Measurements from ENCODE around the gene BBS4.

BBS4 gene

DNA sequence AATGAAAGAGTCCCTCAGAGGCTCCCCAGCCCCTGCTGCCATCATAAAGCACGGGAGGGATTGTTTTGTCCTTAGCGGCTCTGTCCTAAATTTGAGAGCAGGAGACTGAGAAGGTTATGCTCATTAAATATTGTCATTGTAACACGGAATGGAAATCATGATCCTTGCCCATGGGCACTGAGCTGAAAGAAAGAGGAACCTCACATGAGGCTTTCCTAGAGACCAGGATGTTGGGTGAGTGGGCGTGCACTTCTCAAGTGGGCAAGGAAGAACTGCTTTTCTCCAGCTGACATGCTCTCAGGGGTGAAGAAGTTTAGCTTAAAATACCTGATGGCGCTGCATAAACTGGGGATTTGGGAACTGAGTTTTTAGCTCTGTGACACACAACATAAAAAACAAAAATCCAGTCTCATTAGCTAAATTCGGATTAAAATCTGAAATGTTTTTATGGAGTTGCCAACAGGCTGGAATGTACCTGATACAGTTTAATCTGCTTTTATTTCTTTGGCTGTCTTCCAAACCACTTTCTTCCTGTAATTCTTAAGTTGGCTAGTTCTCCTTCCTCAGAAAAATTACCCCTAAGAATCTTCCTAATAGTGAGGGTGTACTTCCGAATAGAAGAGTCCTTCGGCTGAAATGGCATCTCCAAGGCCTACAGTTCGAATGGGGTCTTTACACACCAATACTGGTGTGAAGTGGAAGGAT, 65.9 kb downstream of the BBS4 start:
- peak in 1 of 10 donors; percentile 80 for DNase-seq
- intact Hi-C loops (cut with DNase I) = no loop called here

DNA sequence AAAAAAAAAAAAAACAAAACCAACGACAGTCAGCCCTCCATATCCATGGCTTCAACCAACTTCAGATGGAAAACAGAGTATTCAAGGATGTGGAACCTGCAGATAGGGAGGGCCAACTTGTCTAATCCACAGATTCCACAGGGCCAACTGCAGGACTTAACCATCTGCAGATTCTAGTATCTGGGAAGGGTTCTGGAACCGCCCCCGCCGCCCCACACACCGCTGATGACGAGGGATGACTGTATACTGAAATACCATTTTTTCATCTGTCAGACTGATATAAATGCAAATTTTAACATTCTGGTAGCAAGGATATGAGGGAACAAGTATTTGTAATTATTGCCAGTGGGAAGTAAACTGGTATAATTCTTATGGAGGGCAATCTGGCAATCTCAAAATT, 68.1 kb downstream of the BBS4 start:
- DNase-seq = peak in 8 of 10 donors; percentile 23 to 92 (median 70)
- intact Hi-C loops (cut with DNase I) = no loop called here

DNA sequence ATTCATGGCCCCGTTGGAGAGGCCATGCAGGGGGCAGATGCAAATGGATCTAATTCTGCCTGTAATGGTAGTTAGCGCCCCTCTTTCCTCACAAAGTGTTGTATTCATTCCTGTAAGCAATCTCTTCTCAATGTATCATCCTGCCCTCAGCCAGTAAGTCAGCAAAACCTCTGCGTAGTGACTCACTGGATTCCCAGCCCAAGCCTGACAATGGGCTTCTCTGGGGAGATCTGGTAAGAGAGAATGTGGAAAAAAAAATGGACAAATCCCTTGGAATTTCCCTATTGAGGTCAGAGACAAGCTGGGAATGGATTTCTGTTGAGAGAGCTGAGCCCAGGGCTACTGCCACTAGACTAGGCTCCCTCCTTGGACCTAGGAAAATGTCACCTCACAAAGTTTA, 72.2 kb downstream of the BBS4 start:
- DNase-seq = no peak
- intact Hi-C loops (cut with DNase I) = no loop called here

DNA sequence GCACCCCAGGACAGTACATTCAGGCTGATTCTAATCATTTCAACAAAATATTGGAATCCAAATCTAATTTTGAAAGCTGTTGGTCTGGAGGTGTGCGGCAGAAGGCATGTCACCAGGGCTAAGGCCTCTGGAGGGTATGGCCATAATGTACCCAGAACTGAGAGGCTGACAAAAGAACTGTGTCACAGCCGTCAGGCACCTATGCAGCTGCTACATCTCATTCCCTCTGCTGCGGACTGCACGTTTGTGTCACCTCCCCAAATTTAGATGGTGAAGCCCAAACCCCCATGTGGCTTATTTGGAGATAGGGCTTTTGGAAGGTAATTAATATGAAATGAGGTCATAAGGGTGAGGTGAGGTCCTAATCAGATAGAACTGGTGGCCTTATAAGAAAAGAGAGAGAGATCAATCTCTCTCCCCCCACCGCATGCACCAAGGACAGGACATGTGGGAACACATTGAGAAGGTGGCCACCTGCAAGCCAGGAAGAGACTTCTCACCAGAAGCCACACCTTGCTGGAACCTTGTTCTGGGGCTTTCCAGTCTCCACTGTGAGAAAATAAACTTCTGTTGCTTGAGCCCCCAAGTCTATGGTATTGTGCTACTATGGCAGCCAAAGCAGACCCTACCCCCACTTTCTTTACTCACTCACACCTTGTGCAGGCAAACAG, 74.7 kb downstream of the BBS4 start:
- DNase-seq = no peak
- intact Hi-C loops (cut with DNase I) = no loop called here

DNA sequence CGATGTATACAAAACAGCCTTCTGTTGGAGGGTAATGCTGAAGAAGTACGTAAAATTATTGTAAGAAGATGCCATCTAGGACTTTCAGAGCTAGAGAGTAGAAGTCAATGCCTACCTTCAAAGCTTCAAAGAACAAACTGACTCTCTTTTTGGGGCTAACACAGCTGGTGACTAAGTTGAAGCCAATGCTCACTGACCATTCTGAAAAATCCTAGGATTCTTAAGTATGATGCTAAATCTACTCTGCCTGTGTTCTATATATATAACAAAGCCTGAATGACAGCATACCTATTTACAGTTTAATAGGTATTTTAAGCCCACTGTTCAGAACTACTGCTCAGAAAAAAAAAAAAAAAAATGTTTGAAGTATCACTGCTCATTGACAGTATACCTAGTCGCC, 78.6 kb downstream of the BBS4 start:
- intact Hi-C loops (cut with DNase I) = no loop called here
- no peak for DNase-seq

DNA sequence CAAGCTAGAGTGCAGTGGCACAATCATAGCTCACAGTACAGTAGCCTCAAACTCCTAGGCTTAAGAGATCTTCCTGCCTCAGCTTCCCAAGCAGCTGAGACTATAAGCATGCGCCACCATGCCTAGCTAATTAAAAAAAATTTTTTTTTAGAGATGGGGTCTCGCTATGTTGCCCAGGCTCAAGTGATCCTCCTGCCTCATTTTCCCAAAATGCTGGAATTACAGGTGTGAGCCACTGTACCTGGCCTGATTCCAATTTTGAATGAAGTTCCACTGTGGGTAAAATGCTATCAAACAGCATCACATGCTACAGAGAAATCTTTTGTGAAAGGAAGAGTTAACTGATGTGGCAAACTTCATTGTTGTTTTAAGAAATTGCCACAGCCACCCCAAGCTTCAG, 80.0 kb downstream of the BBS4 start:
- DNase-seq = no peak
- intact Hi-C loops (cut with DNase I) = no loop called here

DNA sequence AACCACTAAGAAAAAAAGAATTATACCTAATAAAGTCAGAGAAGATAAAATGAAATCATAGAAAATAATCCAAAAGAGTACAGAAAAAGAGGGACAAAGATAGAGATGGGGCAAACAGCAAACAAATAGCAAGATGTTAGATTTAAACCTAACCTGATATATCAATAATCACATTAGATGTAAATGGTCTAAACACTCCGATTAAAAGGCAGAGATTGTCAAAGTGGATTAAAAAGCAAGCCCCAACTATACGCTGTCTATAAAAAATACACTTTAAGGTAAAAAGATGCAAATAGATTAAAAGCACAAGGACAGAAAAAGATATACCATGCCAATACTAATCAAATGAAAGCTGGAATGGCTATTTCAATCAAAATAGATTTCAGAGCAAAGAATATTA, 80.8 kb downstream of the BBS4 start:
- no peak for DNase-seq
- intact Hi-C loops (cut with DNase I) = no loop called here

DNA sequence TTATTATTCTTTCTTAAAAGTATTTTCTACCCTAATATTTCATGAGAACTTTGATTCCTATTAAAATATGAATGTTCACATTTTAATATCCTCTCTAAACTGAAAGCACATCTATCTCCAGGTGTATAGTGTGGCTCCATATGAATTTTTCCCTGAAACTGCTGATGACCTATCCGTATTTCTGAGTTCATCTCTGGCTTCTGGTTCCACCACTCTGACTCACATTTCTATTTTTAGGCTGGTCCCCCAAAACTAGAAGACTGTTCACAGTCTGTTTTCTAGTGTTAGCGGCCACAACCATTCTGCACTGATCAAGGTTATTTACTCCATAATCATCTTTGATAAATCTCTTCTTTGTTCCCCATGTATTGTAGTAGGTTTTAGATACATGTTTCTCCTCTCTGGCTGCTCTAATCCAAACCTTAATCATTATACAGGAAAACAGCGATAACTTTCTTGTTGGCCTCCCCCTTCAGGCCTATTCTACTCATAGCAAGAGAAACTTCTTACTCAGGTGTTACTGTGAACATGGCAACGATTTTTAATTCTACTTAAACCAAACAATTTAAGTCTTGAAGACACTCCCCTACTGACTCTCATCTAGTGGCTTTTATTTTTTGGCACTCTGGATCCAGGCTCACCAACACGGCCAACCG, 84.8 kb downstream of the BBS4 start:
- intact Hi-C loops (cut with DNase I) = no loop called here
- no peak for DNase-seq

DNA sequence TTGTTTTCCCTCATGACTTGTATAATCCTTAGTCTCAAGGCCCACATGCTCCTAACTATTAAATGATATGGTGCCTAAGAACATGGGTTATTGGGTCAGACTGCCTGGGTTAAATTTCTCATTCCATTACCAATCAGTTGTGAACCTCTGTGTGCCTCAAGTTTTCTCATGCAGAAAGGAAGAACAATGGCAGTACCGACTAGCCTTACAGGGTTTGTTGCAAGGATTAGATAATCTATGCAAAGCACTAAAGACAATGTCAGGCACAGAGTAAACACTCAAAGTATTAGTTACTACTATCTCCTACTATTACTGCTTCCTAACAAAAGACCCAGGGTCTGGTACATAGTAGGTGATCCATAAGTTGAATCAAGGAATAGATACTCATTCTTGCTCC, 85.3 kb downstream of the BBS4 start:
- DNase-seq = no peak
- intact Hi-C loops (cut with DNase I) = no loop called here

DNA sequence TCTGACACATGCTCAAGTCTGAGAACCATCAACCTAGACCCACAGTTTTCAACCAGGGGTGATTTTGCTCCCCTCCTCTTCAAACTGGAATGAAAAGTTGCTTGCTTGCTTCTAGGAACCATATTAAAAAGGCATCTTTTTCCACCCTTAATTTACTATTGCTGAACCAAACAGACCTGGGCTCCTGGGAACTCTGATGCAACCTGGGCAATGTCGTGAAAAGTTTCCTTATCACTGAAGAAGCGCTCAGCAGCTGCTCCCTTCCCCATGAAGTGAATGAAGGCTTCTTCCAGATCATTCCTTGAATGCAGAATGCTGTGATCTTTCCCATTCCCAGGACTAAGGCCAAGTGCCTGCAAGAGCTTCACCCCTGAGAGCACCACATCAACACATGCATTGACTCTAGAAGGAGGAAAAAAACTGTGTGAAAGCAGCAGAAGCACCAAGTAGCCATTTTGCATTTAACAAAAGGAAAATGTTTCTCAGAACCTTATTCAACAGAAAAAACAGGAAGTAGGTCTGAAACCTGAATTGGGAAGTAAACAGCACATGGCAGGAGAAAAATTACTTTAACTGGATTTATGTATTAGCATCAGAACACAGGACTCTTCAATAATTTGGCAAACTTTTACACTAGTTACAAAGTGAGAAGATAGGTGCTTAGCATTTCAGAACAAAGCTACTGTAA, 88.8 kb downstream of the BBS4 start:
- DNase-seq = no peak
- intact Hi-C loops (cut with DNase I) = no loop called here

DNA sequence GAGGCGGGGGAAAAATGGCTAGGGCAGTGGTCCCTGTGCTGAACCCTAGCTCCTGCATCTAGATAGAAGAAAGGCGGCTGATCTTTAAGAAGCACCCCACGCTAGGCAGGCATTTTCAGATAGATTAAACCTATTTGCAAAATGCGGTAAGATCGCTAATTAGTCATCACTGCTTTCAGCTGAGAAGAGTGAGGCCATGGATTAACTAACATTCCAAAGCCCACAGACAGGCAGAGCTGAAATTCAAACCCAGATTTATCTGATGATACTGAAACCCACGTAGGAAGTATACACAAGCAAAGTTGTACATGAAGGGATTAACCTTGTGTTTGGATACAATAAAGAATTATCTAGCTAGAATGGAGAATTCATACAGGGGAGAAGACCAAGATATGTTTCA, 92.8 kb downstream of the BBS4 start:
- intact Hi-C loops (cut with DNase I) = no loop called here
- no peak for DNase-seq

DNA sequence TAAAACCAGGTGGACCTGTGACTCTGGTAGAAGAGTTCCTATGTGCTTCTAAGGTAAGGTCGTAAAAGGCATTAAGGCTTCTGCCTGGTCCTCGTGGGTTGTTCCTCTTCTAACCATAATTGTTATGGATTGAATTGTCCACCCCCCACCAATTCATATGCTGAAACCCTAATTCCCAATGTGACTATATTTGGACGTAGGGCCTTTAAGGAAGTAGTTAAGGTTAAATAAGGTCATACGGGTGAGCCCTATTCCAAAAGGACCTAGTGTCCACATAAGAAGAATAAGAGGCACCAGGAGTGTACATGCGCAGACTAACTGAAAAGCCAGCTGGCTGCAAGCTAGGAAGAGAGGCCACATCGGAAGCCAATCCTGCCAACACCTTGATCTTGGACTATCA, 95.6 kb downstream of the BBS4 start:
- intact Hi-C loops (cut with DNase I) = loop anchor here (5.0 to 10.0 kb wide), 2 partner anchors 463 to 851 kb away; partner anchors contain the start of gene NPTN
- DNase-seq = no peak

DNA sequence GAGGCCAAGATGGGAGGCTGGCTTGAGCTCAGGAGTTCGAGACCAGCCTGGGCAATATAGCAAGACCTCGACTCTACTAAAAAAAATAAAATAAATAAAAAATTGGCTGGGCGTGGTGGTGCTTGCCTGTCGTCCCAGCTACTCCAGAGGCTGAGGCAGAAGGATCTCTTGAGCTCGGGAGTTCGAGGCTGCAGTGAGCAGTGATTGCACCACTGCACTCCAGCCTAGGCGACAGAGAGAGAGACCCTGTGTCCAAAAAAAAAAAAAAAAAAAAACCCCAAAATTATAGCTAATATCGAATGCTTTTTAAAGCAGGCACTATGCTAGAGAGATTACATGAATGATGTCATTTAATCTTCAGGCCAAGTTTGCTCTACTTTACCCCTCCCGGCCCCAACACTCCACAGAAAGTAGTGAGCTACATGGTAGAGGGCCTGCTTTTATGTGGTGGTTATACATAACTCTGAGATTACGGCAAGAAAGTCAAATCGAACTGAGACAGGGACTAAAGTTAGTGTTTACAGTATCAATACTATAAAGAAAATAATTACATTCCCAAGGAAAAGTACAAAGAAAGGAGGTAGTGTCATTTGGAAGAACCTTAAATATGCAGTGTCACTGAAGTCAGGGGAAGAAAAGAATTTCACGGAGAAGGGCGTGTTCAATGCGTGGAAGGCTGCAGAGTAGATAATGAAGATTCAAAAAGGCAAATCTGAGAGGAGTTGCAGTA, 96.4 kb downstream of the BBS4 start:
- DNase-seq = no peak
- intact Hi-C loops (cut with DNase I) = loop anchor here (1.0 to 10.0 kb wide), 3 partner anchors 271 to 850 kb away; partner anchors contain the start of gene NPTN

DNA sequence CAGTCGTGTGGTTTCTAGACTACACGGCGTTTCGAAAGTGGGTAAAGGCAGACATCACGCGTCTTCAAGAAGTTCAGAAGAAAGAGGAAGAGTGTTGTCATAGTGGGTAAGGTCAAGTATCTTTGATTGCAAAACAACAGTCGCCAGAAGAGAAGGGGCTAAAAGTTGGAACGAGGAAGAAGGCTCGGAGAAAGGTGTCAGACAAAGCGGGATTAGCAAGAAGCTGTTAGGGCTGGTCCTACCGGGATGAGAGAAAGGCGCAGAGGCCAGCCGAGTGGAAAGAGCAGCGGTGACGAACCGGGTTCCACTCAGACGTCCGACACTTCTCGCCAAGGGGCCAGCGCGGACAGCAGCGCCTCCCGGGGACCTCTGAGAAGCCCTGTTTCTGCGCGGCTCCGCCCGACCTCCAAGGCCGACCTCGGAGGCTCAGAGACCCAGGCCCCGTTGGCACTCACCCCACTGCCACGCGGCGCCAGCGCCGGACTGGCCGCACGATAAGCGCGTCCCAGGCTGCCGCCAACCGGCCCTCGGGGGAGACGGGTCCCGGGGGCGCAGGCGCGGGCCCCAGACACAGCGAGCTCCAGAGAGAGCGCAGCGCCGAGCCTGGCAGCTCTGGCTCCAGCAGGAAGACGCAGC, 97.1 kb downstream of the BBS4 start:
- peak in 4 of 10 donors; percentile 24 to 93 (median 40) for DNase-seq
- intact Hi-C loops (cut with DNase I) = loop anchor here (1.0 to 10.0 kb wide), 3 partner anchors 270 to 849 kb away; partner anchors contain the start of gene NPTN

DNA sequence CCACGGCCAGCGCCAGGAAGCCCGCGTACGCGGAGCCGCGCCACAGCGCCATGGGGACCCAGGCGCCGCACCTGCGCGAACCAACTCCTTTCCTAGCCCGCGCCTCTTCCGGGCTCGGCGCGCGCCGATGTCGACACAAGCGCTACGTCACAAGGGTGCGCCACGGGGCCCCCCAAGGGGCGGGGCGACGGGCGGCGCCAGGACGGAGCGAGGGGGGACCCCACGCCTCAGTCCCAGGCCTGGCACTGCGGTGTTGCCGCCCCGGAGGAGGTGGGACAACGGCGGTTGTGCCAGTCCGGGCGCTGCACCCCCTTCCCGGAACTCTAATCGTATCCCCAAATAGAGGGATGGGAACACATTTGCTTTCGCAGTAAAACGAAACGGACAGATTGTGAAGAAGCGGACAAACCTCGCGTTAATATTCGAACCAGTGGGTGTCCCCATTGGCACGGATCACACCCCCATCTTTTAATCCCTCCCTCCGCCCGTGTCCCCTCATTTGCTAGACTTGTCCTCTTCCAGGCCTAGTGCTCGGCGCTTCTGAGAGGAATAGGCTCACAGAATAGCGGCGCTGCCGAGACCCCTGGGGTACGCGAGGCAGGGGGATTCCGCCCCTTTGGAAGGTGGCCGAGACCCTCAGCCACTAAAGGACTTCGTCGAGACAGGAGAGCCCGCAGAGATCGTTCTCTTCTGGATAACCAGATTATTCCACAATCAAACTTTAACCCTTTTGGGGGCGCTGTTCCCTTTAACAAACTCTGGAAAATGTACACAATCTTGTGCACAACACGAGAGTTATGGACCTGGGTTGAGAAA, 97.8 kb downstream of the BBS4 start, which contains the start of gene ADPGK:
Gene ADPGK (minus strand): TSS at position 119 of the 816 bp plus-strand sequence. CDS start 67 bp downstream, at position 52.
- intact Hi-C loops (cut with DNase I) = loop anchor here (1.0 to 10.0 kb wide), 4 partner anchors 269 to 848 kb away; partner anchors contain the start of gene NPTN
- peak; percentile 86 to 98 (median 90) for DNase-seq

DNA sequence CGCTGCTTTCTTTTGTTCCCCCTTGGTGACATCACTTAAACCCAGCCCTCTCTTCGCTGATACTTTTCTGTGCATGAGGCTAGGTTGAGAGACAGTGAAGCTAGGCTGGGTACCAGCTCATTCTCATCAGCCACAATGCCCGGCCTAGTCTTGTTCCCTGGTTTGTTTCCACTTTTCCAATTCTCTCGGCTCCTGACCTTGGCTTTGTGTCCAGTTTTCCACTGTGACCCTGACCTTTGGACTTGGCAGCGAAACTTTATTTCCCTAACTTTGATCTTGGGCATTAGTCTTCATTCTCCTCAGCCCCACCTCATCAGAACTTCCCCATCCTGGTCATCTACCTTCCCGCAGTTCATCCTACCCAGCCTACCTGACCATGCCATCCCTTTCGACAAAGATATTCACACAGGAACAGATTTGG, 98.5 kb downstream of the BBS4 start:
- DNase-seq = peak in 1 of 10 donors; percentile 14
- intact Hi-C loops (cut with DNase I) = loop anchor here (2.0 to 10.0 kb wide), 3 partner anchors 296 to 848 kb away; partner anchors contain the start of gene NPTN

DNA sequence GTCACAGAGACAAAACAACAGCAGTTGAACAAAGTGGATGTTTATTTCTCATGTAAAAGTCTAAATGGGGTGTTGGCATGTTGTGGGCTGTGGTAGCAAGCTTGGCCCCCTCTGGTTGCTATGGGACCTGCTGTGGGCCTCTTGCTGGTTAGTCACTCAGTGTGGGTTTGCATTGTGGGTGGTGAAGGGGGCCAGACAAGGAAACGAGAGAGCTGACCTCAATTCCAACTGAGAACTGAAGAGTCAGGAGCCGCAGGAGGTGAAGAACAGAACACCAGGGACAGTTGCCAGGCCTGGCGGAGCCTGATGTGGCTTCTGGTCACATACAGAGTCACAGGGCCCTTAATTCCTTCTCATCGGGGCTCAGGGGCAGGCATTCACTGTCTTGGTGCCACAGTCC, 99.4 kb downstream of the BBS4 start:
- intact Hi-C loops (cut with DNase I) = loop anchor here (2.0 to 10.0 kb wide), 2 partner anchors 295 to 459 kb away; no protein-coding TSS in a partner anchor
- peak in 7 of 10 donors; percentile 11 to 83 (median 34) for DNase-seq

DNA sequence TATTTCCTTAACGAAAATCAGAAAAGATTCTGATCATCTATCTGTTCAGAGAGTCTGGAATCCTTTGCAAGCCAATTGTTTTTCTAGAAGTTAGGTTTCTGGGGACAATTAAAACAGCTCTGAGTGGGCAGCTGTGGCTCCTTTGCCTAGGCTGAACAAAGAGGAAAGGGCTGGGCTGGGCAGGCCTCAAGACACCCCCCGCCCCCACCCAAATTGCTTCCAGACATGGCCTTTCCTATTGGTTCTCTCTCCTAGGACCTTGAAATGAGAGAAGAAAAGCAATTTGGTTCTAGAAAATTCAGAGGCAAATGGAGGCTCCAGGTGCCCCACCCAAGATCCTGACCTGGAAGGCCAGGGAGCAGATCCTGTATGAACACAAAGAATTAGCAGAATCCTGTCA, 99.8 kb downstream of the BBS4 start:
- intact Hi-C loops (cut with DNase I) = loop anchor here (2.0 to 10.0 kb wide), 2 partner anchors 295 to 459 kb away; no protein-coding TSS in a partner anchor

More for the DNA sequence above, 99.8 kb downstream of the BBS4 start:
- no peak for DNase-seq

All from posterior cingulate gyrus (tissue), 11 donors.